Neural cell (in vitro differentiated cells): ENCODE results near the gene SPX. TPM values are rescaled to one million over a fixed set of nuclear protein-coding genes. Genes with fewer than 3 reads are reported as not detected.

Source experiments
- H2AFZ ChIP-seq: fragments of 200-600, 300-800 bp; sonication (generic), shearing (Covaris generic); 2 replicates; pipeline ENCODE4 v1.6.0; 2014; ENCODE audit warnings: low read depth, mild to moderate bottlenecking, antibody characterized with exemption, low read length, moderate library complexity
- H3F3A ChIP-seq: fragments of 200-600 bp; shearing (Covaris generic); 2 replicates; pipeline ENCODE4 v1.6.1; 2016; ENCODE audit warnings: mild to moderate bottlenecking, moderate library complexity, mixed read lengths, antibody characterized with exemption, low read length; ENCODE audit not compliant: insufficient read depth, poor library complexity, severe bottlenecking
- H3K27ac ChIP-seq: fragments of 200-600, 300-800 bp; sonication (generic), shearing (Covaris generic); 2 replicates; pipeline ENCODE4 v1.5.1; 2014; ENCODE audit warnings: mild to moderate bottlenecking, low read length, moderate library complexity
- H3K27me3 ChIP-seq: fragments of 300-800, 200-600 bp; sonication (generic), shearing (Covaris generic); 2 replicates; pipeline ENCODE4 v1.6.0; 2014; ENCODE audit warnings: mild to moderate bottlenecking, low read depth, low read length, moderate library complexity; ENCODE audit not compliant: insufficient read depth
- H3K36me3 ChIP-seq: fragments of 300-800, 200-600 bp; sonication (generic), shearing (Covaris generic); 2 replicates; pipeline ENCODE4 v1.5.1; 2014; ENCODE audit warnings: mild to moderate bottlenecking, antibody characterized with exemption, low read length, moderate library complexity; ENCODE audit not compliant: insufficient read depth
- H3K4me2 ChIP-seq: fragments of 300-800, 200-600 bp; sonication (generic), shearing (Covaris generic); 2 replicates; pipeline ENCODE4 v1.6.0; 2014; ENCODE audit warnings: mild to moderate bottlenecking, low read length
- H3K4me3 ChIP-seq: fragments of 300-800, 200-600 bp; sonication (generic), shearing (Covaris generic); 2 replicates; pipeline ENCODE4 v1.5.1; 2014; ENCODE audit warnings: mild to moderate bottlenecking, low read length, moderate library complexity
- H3K79me2 ChIP-seq: fragments of 200-600 bp; shearing (Covaris generic); replicated peaks from 2 replicates; pipeline ENCODE4 v1.6.0; 2014; ENCODE audit warnings: mild to moderate bottlenecking, low read length, moderate library complexity; ENCODE audit not compliant: insufficient read depth
- H3K9ac ChIP-seq: fragments of 300-800, 200-600 bp; sonication (generic), shearing (Covaris generic); 2 replicates; pipeline ENCODE4 v1.6.1; 2016; ENCODE audit warnings: mild to moderate bottlenecking, low read length, mixed read lengths
- H3K9me2 ChIP-seq: fragments of 200-600 bp; shearing (Covaris generic); 2 replicates; pipeline ENCODE4 v1.6.1; 2016; ENCODE audit warnings: mild to moderate bottlenecking, low read length, mixed read lengths; ENCODE audit not compliant: insufficient read depth
- H3K9me3 ChIP-seq: fragments of 200-600, 300-800 bp; sonication (generic), shearing (Covaris generic); 2 replicates; pipeline ENCODE4 v1.6.1; 2016; ENCODE audit warnings: mild to moderate bottlenecking, mixed run types, low read length, moderate library complexity, mixed read lengths
- H4K20me1 ChIP-seq: fragments of 200-600 bp; shearing (Covaris generic); 2 replicates; pipeline ENCODE4 v1.6.1; 2016; ENCODE audit warnings: mild to moderate bottlenecking, mixed run types; ENCODE audit not compliant: insufficient read depth
- CTCF ChIP-seq: fragments of 450-650 bp; IDR thresholded peaks from 2 replicates; pipeline ENCODE4 v1.5.1; 2014; ENCODE audit warnings: antibody characterized with exemption, mild to moderate bottlenecking, moderate library complexity; ENCODE audit not compliant: poor library complexity, severe bottlenecking
- EP300 ChIP-seq: fragments of 450-650 bp; conservative IDR thresholded peaks from 2 replicates; pipeline ENCODE4 v1.6.1; 2014; ENCODE audit warnings: antibody characterized with exemption, mild to moderate bottlenecking, moderate library complexity; ENCODE audit not compliant: poor library complexity, severe bottlenecking
- EZH2 ChIP-seq: fragments of 200-600, 300-800 bp; shearing (Covaris generic), sonication (generic); IDR thresholded peaks from 2 replicates; pipeline ENCODE4 v1.6.1; 2014; ENCODE audit warnings: antibody characterized with exemption, low read length, borderline replicate concordance, mild to moderate bottlenecking; ENCODE audit not compliant: insufficient read depth, poor library complexity, severe bottlenecking
- MXI1 ChIP-seq: fragments of 450-650 bp; conservative IDR thresholded peaks from 2 replicates; pipeline ENCODE4 v1.6.1; 2014; ENCODE audit warnings: antibody characterized with exemption, mild to moderate bottlenecking; ENCODE audit not compliant: poor library complexity, severe bottlenecking
- POLR2AphosphoS5 ChIP-seq: IDR thresholded peaks from 2 replicates; pipeline ENCODE4 v1.6.1; 2012
- RAD21 ChIP-seq: fragments of 450-650 bp; conservative IDR thresholded peaks from 2 replicates; pipeline ENCODE4 v1.6.1; 2014; ENCODE audit warnings: antibody characterized with exemption, mild to moderate bottlenecking, moderate library complexity
- REST ChIP-seq: IDR thresholded peaks from 2 replicates; pipeline ENCODE4 v1.6.1; 2012; ENCODE audit warnings: borderline replicate concordance
- SMC3 ChIP-seq: fragments of 450-650 bp; conservative IDR thresholded peaks from 2 replicates; pipeline ENCODE4 v1.6.1; 2014; ENCODE audit warnings: antibody characterized with exemption, mild to moderate bottlenecking, moderate library complexity; ENCODE audit not compliant: poor library complexity
- TAF1 ChIP-seq: IDR thresholded peaks from 2 replicates; pipeline ENCODE4 v1.6.1; 2012; ENCODE audit warnings: low read depth
- polyA plus RNA-seq: library from polyadenylated mRNA; depleted of rRNA; stranded (reverse); fragments of >200 nt; gene quantifications from 2 replicates; pipeline ENCODE4 v1.2.3, GENCODE V29; 2014

The SPX gene
- polyA plus RNA-seq, 1 donor from 2014 or later = not detected

- no peak overlapping the region for H3K4me2 ChIP-seq
These were observed 2.9 kb upstream of the SPX start for GRCh38 chr12:21523148-21523547.

GRCh38 chr12:21526721-21527345 lies 737 bp downstream of the SPX start:
- no peaks in the 10 kb centered on the region for H3K9me3 ChIP-seq
- H3K36me3 ChIP-seq = no peaks in the 10 kb centered on the region
- no peak overlapping the region for H3K9ac ChIP-seq
- H2AFZ ChIP-seq = no peak overlapping the region
- H3K9me2 ChIP-seq = no peaks in the 10 kb centered on the region
- H3K79me2 ChIP-seq = no peaks in the 10 kb centered on the region
- no peak overlapping the region for H3K4me2 ChIP-seq
- no peaks in the 10 kb centered on the region for H4K20me1 ChIP-seq
- no peak overlapping the region for H3K27ac ChIP-seq
- peak overlapping the region; percentile 74 for H3K4me3 ChIP-seq
- no peaks in the 10 kb centered on the region for H3F3A ChIP-seq
- peaks cover 34% of the 10 kb centered on the region for H3K27me3 ChIP-seq
- TF ChIP-seq EP300 (no peak), POLR2AphosphoS5 (no peak), TAF1 (no peak), MXI1 (no peak), RAD21 (no peak), EZH2 (no peak), SMC3 (no peak), REST (no peak)

More at GRCh38 chr12:21523148-21523547, 2.9 kb upstream of the SPX start:
- no peaks in the 10 kb centered on the region for H4K20me1 ChIP-seq
- no peak overlapping the region for H3K27ac ChIP-seq
- no peak for TF ChIP-seq REST
- no peak for TF ChIP-seq SMC3
- no peak for TF ChIP-seq MXI1
- no peak for TF ChIP-seq TAF1
- no peak for TF ChIP-seq RAD21
- TF ChIP-seq EZH2 = no peak
- no peak for TF ChIP-seq POLR2AphosphoS5
- TF ChIP-seq CTCF = no peak
- TF ChIP-seq EP300 = no peak
- H3K27me3 ChIP-seq = peaks cover 18% of the 10 kb centered on the region
- no peaks in the 10 kb centered on the region for H3K79me2 ChIP-seq
- H3K9me2 ChIP-seq = no peaks in the 10 kb centered on the region
- no peaks in the 10 kb centered on the region for H3F3A ChIP-seq
- no peak overlapping the region for H2AFZ ChIP-seq
- no peaks in the 10 kb centered on the region for H3K36me3 ChIP-seq
- H3K9me3 ChIP-seq = no peaks in the 10 kb centered on the region
- H3K9ac ChIP-seq = no peak overlapping the region
- no peak overlapping the region for H3K4me3 ChIP-seq
